ENCODE data around the gene HVCN1. TPM values are rescaled to one million over a fixed set of nuclear protein-coding genes. Genes with fewer than 3 reads are reported as not detected.

The HVCN1 gene
- total and polyA plus RNA-seq, 2 of the 13 experiments (the other 11 are each of a cell fraction or from before 2014, with no cell fraction given): 0.49 to 1.3 TPM

GRCh38 chr12:110613771-110614684, 74.9 kb downstream of the HVCN1 start, which contains the start of gene TCTN1 (continued):
- TF ChIP-seq, protein P1, sequence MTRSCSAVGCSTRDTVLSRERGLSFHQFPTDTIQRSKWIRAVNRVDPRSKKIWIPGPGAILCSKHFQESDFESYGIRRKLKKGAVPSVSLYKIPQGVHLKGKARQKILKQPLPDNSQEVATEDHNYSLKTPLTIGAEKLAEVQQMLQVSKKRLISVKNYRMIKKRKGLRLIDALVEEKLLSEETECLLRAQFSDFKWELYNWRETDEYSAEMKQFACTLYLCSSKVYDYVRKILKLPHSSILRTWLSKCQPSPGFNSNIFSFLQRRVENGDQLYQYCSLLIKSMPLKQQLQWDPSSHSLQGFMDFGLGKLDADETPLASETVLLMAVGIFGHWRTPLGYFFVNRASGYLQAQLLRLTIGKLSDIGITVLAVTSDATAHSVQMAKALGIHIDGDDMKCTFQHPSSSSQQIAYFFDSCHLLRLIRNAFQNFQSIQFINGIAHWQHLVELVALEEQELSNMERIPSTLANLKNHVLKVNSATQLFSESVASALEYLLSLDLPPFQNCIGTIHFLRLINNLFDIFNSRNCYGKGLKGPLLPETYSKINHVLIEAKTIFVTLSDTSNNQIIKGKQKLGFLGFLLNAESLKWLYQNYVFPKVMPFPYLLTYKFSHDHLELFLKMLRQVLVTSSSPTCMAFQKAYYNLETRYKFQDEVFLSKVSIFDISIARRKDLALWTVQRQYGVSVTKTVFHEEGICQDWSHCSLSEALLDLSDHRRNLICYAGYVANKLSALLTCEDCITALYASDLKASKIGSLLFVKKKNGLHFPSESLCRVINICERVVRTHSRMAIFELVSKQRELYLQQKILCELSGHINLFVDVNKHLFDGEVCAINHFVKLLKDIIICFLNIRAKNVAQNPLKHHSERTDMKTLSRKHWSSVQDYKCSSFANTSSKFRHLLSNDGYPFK (CRISPR knock-in tag; IDR thresholded peaks at IDR 0.05; ENCODE audit: borderline replicate concordance): peak; percentile 85
- TF ChIP-seq ZNF253 (CRISPR knock-in tag; IDR thresholded peaks at IDR 0.05; ENCODE audit: borderline replicate concordance) (no peak; the same call in 1 of the 2 replicates), EED (CRISPR knock-in tag; IDR thresholded peaks at IDR 0.05) (no peak), FOXM1 (CRISPR knock-in tag; IDR thresholded peaks at IDR 0.05) (no peak), AKAP8 (CRISPR knock-in tag; IDR thresholded peaks at IDR 0.05) (no peak), NR3C1 (CRISPR knock-in tag; IDR thresholded peaks at IDR 0.05) (no peak), ZNF788 (CRISPR knock-in tag; IDR thresholded peaks at IDR 0.05; ENCODE audit: borderline replicate concordance) (no peak), ZNF629 (CRISPR knock-in tag; conservative IDR thresholded peaks at IDR 0.05) (no peak), NFKB2 (CRISPR knock-in tag; IDR thresholded peaks at IDR 0.05; ENCODE audit: borderline replicate concordance) (peak; percentile 74; the same call in 1 of the 2 replicates), SRSF1 (optimal IDR thresholded peaks at IDR 0.05; ENCODE audit: low read depth, low read length) (peak; percentile 33), CENPT (CRISPR knock-in tag; IDR thresholded peaks at IDR 0.05; ENCODE audit: low read depth) (no peak), ETV6 (CRISPR knock-in tag; conservative IDR thresholded peaks at IDR 0.05) (no peak), CSRNP1 (CRISPR knock-in tag; IDR thresholded peaks at IDR 0.05) (peak; percentile 63; the same call in 1 of the 2 replicates), ZHX2 (IDR thresholded peaks at IDR 0.05; ENCODE audit: low read depth) (no peak), ZHX2 (CRISPR knock-in tag; IDR thresholded peaks at IDR 0.05; ENCODE audit: borderline replicate concordance) (no peak), RORA (CRISPR knock-in tag; IDR thresholded peaks at IDR 0.05) (no peak)
- TF ChIP-seq, protein P2, sequence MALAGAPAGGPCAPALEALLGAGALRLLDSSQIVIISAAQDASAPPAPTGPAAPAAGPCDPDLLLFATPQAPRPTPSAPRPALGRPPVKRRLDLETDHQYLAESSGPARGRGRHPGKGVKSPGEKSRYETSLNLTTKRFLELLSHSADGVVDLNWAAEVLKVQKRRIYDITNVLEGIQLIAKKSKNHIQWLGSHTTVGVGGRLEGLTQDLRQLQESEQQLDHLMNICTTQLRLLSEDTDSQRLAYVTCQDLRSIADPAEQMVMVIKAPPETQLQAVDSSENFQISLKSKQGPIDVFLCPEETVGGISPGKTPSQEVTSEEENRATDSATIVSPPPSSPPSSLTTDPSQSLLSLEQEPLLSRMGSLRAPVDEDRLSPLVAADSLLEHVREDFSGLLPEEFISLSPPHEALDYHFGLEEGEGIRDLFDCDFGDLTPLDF (CRISPR knock-in tag; IDR thresholded peaks at IDR 0.05): 0 out of 2 replicates have a peak, but pooled peaks have one; percentile 48
